Rectal smooth muscle tissue (tissue), 1 donor: ENCODE data around the gene CACNG5.

Experiments
- H3K27ac ChIP-seq: one replicate; pipeline ENCODE4 v1.7.0; 2013; ENCODE audit warnings: low read depth, low read length, inconsistent platforms
- H3K27me3 ChIP-seq: one replicate; pipeline ENCODE4 v1.7.0; 2013; ENCODE audit warnings: low read length; ENCODE audit not compliant: control insufficient read depth, insufficient read depth
- H3K36me3 ChIP-seq: one replicate; pipeline ENCODE4 v1.7.0; 2013; ENCODE audit warnings: low read length; ENCODE audit not compliant: control insufficient read depth, insufficient read depth
- H3K4me1 ChIP-seq: one replicate; pipeline ENCODE4 v1.7.0; 2013; ENCODE audit warnings: low read length; ENCODE audit not compliant: control insufficient read depth, insufficient read depth
- H3K4me3 ChIP-seq: one replicate; pipeline ENCODE4 v1.7.0; 2013; ENCODE audit warnings: low read length
- H3K9ac ChIP-seq: one replicate; pipeline ENCODE4 v1.7.0; 2013; ENCODE audit warnings: low read length

Gene CACNG5

GRCh38 chr17:66920435-66920834 lies 85.5 kb downstream of the CACNG5 start:
- no peak overlapping the region for H3K9ac ChIP-seq

GRCh38 chr17:66920950-66921349 lies 86.0 kb downstream of the CACNG5 start:
- Histone ChIP-seq H3K27me3 (no peaks in the 10 kb centered on the region), H3K27ac (no peak overlapping the region), H3K4me3 (no peak overlapping the region), H3K4me1 (no peaks in the 10 kb centered on the region), H3K36me3 (no peaks in the 10 kb centered on the region), H3K9ac (no peak overlapping the region)

More at GRCh38 chr17:66920435-66920834, 85.5 kb downstream of the CACNG5 start:
- Histone ChIP-seq H3K36me3 (no peaks in the 10 kb centered on the region), H3K27ac (no peak overlapping the region), H3K4me3 (no peak overlapping the region), H3K4me1 (no peaks in the 10 kb centered on the region), H3K27me3 (no peaks in the 10 kb centered on the region)

DNA sequence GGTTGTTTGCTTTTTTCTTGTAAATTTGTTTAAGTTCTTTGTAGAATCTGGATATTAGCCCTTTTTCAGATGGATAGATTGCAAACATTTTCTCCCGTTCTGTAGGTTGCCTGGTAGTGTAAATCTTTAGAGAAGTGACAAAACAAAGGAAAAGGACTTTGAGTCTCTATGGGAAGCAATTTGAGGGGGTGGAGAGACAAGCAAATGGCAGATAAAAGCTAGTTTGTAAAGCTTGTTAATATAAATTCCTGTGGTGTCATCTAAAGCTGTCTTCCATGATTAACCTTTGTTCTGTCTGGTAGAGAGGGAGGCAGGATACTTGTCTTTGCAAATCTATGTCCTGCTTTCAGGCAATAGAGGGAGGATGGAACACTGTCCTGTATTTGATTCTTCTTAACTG lies 89.0 kb downstream of the CACNG5 start:
- H3K27me3 ChIP-seq = no peaks in the 10 kb centered on the region
- no peak overlapping the region for H3K4me3 ChIP-seq
- no peaks in the 10 kb centered on the region for H3K36me3 ChIP-seq
- no peak overlapping the region for H3K27ac ChIP-seq
- no peak overlapping the region for H3K9ac ChIP-seq
- H3K4me1 ChIP-seq = no peaks in the 10 kb centered on the region

- H3K36me3 ChIP-seq = no peaks in the 10 kb centered on the region
- no peak overlapping the region for H3K9ac ChIP-seq
- no peak overlapping the region for H3K27ac ChIP-seq
- H3K4me1 ChIP-seq = no peaks in the 10 kb centered on the region
- no peaks in the 10 kb centered on the region for H3K27me3 ChIP-seq
- H3K4me3 ChIP-seq = no peak overlapping the region
These were observed 91.0 kb downstream of the CACNG5 start for GRCh38 chr17:66925811-66926500.

GRCh38 chr17:66928949-66929348 lies 94.0 kb downstream of the CACNG5 start:
- H3K4me3 ChIP-seq = no peak overlapping the region
- H3K4me1 ChIP-seq = no peaks in the 10 kb centered on the region
- no peak overlapping the region for H3K27ac ChIP-seq
- no peaks in the 10 kb centered on the region for H3K27me3 ChIP-seq
- no peaks in the 10 kb centered on the region for H3K36me3 ChIP-seq
- H3K9ac ChIP-seq = no peak overlapping the region

GRCh38 chr17:66929591-66929990 lies 94.7 kb downstream of the CACNG5 start:
- H3K9ac ChIP-seq = no peak overlapping the region
- no peaks in the 10 kb centered on the region for H3K4me1 ChIP-seq
- no peak overlapping the region for H3K27ac ChIP-seq
- no peaks in the 10 kb centered on the region for H3K36me3 ChIP-seq
- no peaks in the 10 kb centered on the region for H3K27me3 ChIP-seq
- no peak overlapping the region for H3K4me3 ChIP-seq

- no peak overlapping the region for H3K4me3 ChIP-seq
- no peaks in the 10 kb centered on the region for H3K27me3 ChIP-seq
- H3K27ac ChIP-seq = no peak overlapping the region
- no peaks in the 10 kb centered on the region for H3K36me3 ChIP-seq
- H3K9ac ChIP-seq = no peak overlapping the region
- no peaks in the 10 kb centered on the region for H3K4me1 ChIP-seq
These were observed 96.0 kb downstream of the CACNG5 start for GRCh38 chr17:66930933-66931332.

- no peak overlapping the region for H3K4me3 ChIP-seq
- no peak overlapping the region for H3K9ac ChIP-seq
- no peaks in the 10 kb centered on the region for H3K27me3 ChIP-seq
- no peak overlapping the region for H3K27ac ChIP-seq
- H3K36me3 ChIP-seq = no peaks in the 10 kb centered on the region
- H3K4me1 ChIP-seq = no peaks in the 10 kb centered on the region
These were observed 97.4 kb downstream of the CACNG5 start for GRCh38 chr17:66932311-66932710.

DNA sequence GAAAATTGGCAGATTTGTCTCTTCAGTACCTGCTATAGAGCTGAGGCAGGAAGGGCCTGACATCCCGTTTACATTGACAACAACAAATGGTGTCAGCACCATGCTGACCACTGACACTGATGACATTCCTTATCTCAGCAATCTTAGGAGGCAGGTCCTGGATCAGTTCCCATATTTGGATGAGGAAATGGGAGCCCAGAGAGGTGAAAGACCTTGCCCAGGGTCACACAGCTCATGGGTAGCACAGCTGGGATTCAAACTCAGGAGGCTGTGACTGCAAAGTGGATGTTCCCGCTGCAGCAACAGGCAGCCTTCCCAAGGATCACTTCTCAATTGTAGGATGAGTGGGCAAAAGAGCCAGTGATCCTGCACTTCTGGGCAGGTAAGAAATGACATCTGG lies 99.1 kb downstream of the CACNG5 start:
- H3K4me1 ChIP-seq = no peaks in the 10 kb centered on the region
- H3K9ac ChIP-seq = no peak overlapping the region
- no peaks in the 10 kb centered on the region for H3K27me3 ChIP-seq
- no peaks in the 10 kb centered on the region for H3K36me3 ChIP-seq
- no peak overlapping the region for H3K4me3 ChIP-seq
- no peak overlapping the region for H3K27ac ChIP-seq
